ENCODE results near the gene RIC8B.

DNA sequence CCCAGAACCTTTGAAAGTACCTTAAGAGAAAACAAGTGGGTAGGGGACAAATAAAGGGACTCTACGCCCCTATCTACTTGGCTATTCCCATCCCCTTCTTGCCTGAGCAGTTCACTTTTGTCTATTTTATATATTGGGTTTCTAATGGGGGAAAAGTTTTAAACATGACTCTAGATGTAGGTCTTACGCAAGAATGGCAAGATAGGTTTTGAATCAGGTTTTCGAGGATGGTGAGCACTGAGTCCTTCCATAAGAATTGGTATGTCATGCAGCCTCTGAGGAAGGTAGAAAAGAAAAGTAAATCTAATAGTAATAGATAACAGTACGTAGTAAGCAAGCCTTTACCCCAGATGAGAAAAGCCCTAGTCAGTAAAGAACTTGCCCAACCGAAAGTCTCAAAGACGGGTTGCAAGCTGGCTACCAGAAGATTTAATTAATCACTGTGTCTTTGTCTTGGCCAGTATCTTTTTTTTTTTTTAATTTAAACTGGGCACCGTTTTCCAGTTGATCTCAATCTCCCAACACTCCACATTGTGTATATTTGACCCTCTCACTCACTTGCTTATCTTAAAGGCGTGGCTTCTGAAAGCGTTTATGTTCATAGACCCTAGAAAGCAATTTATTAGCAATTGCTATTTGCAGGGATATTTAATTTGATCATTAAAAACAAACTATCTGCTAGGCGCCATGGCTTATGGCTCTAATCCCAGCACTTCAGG lies 94.7 kb downstream of the RIC8B start:
- TF ChIP-seq, protein P1, sequence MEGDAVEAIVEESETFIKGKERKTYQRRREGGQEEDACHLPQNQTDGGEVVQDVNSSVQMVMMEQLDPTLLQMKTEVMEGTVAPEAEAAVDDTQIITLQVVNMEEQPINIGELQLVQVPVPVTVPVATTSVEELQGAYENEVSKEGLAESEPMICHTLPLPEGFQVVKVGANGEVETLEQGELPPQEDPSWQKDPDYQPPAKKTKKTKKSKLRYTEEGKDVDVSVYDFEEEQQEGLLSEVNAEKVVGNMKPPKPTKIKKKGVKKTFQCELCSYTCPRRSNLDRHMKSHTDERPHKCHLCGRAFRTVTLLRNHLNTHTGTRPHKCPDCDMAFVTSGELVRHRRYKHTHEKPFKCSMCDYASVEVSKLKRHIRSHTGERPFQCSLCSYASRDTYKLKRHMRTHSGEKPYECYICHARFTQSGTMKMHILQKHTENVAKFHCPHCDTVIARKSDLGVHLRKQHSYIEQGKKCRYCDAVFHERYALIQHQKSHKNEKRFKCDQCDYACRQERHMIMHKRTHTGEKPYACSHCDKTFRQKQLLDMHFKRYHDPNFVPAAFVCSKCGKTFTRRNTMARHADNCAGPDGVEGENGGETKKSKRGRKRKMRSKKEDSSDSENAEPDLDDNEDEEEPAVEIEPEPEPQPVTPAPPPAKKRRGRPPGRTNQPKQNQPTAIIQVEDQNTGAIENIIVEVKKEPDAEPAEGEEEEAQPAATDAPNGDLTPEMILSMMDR (IDR thresholded peaks at IDR 0.05; ENCODE audit: insufficient read depth, low read depth, low read length) = no peak
- no peak for TF ChIP-seq EZH2 (IDR thresholded peaks at IDR 0.05; ENCODE audit: insufficient read depth, low read length)

Data from astrocyte (in vitro differentiated cells and primary cell).